Kidney (tissue), 14 donors: ENCODE results near the gene AGO1. TPM values are rescaled to one million over a fixed set of nuclear protein-coding genes. Genes with fewer than 3 reads are reported as not detected.

Experiments used
- DNase-seq, 5 donors: peaks; one replicate each; pipeline ENCODE4 v3.0.0-alpha.2; 2013 to 2020
- FAIRE-seq: peaks from 2 replicates; lab custom pipeline; 2012; peaks lifted over from hg19 to GRCh38; lab: Jason Lieb, UNC
- H3K27ac ChIP-seq, 2 donors: one replicate each; pipeline ENCODE4 v1.7.0; 2013; ENCODE audit warnings: low read depth in 2 of 2, low read length in 2 of 2, inconsistent platforms in 1 of 2
- H3K27me3 ChIP-seq: one replicate; pipeline ENCODE4 v1.7.1; 2013; ENCODE audit warnings: low read length, inconsistent platforms; ENCODE audit not compliant: control insufficient read depth, insufficient read depth
- H3K36me3 ChIP-seq, 3 donors: one replicate each; pipeline versions ENCODE4 v1.7.0 to v1.7.1; 2013; ENCODE audit warnings: low read length in 3 of 3, control low read depth in 1 of 3, inconsistent platforms in 1 of 3; ENCODE audit not compliant: insufficient read depth in 3 of 3, control insufficient read depth in 2 of 3
- H3K4me1 ChIP-seq, 3 donors: one replicate each; pipeline versions ENCODE4 v1.7.0 to v1.7.1; 2013; ENCODE audit warnings: low read length in 3 of 3, inconsistent platforms in 1 of 3, low read depth in 1 of 3; ENCODE audit not compliant: control insufficient read depth in 2 of 3, insufficient read depth in 2 of 3
- H3K4me3 ChIP-seq, 3 donors: one replicate each; pipeline versions ENCODE4 v1.7.0 to v1.8.1; 2013; ENCODE audit warnings: low read length in 3 of 3, control low read depth in 1 of 3, inconsistent platforms in 1 of 3
- H3K9ac ChIP-seq, 3 donors: one replicate each; pipeline versions ENCODE4 v1.7.0 to v1.7.1; 2013; ENCODE audit warnings: low read length in 3 of 3, control low read depth in 1 of 3, inconsistent platforms in 1 of 3
- H3K9me3 ChIP-seq, 3 donors: one replicate each; pipeline versions ENCODE4 v1.7.0 to v1.7.1; 2013; ENCODE audit warnings: low read length in 3 of 3, control low read depth in 1 of 3, inconsistent platforms in 1 of 3; ENCODE audit not compliant: control insufficient read depth in 2 of 3, insufficient read depth in 1 of 3
- intact Hi-C: fragments of 100-400 bp; cut with DNase I; formaldehyde crosslinking; loops from one replicate; pipeline ENCODE4 v1.11.1; 2022
- polyA plus RNA-seq: library from polyadenylated mRNA; stranded (reverse); fragments of 350-450 nt; fragmentation: Illumina TruSeq; extraction: RNeasy Lipid Tissue Mini Kit (QIAGEN cat#74804); gene quantifications from one replicate; pipeline ENCODE4 v1.2.3, GENCODE V29; 2014; ENCODE audit warnings: low read depth, low replicate concordance; ENCODE audit not compliant: insufficient read depth
- total RNA-seq: library from RNA; stranded (reverse); fragmentation: NEBNext Ultra II Directional; extraction: Animal tissue kit (Norgen Biotek cat#: 25700); gene quantifications from one replicate; pipeline ENCODE4 v1.2.1, GENCODE V29; 2021
- TF ChIP-seq, protein P1 (sequence below): IDR thresholded peaks from 3 replicates; pipeline ENCODE4 v1.5.1; 2012; ENCODE audit warnings: mild to moderate bottlenecking, moderate library complexity, borderline replicate concordance; ENCODE audit not compliant: insufficient read depth; ENCODE audit errors: extremely low read depth
- donor health status: control.
- donor health status: control.
- donor health status: control.
- donor health status: control.
- donor health status: control.
- donor health status: DM: yes; HTN: yes; CAD: no.
- donor health status: Normal renal cell carcinoma (clear cell type).

Gene AGO1
- total and polyA plus RNA-seq, 2 donors from 2014 or later, result 3.3 to 21.4 TPM

DNA sequence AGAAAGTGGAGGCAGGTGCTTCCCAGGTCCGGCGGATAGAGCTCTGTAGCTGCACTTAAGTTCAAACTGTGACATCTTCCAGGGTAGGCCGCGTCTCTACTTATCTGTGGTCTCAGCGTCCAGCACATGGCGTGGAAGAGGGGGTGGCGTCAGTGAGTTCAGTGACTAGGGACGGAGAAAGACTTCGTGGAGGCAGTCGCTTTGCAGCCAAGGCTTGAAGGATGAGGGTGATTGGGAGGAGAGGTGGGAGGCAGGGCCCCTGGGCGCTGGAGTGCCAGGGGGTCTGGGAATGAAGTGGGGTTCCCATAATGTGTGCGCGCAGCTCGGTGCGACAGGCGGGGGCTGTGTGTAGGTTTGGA is 444 bp upstream of the AGO1 start:
- DNase-seq, result no peak
- Histone ChIP-seq H3K27me3 (no peaks in the 10 kb centered on the region), H3K27ac (no peak overlapping the region), H3K4me3 (peak overlapping the region in 2 of 3 donors; percentile 26 to 100), H3K4me1 (peaks cover 0 to 9% (median 0%) of the 10 kb centered on the region in 3 donors), H3K36me3 (no peaks in the 10 kb centered on the region), H3K9ac (peak overlapping the region in 1 of 3 donors; percentile 53), H3K9me3 (no peaks in the 10 kb centered on the region)
- TF ChIP-seq, protein P1, sequence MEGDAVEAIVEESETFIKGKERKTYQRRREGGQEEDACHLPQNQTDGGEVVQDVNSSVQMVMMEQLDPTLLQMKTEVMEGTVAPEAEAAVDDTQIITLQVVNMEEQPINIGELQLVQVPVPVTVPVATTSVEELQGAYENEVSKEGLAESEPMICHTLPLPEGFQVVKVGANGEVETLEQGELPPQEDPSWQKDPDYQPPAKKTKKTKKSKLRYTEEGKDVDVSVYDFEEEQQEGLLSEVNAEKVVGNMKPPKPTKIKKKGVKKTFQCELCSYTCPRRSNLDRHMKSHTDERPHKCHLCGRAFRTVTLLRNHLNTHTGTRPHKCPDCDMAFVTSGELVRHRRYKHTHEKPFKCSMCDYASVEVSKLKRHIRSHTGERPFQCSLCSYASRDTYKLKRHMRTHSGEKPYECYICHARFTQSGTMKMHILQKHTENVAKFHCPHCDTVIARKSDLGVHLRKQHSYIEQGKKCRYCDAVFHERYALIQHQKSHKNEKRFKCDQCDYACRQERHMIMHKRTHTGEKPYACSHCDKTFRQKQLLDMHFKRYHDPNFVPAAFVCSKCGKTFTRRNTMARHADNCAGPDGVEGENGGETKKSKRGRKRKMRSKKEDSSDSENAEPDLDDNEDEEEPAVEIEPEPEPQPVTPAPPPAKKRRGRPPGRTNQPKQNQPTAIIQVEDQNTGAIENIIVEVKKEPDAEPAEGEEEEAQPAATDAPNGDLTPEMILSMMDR, result no peak
- intact Hi-C loops, result no loop called here
- FAIRE-seq, result no peak

DNA sequence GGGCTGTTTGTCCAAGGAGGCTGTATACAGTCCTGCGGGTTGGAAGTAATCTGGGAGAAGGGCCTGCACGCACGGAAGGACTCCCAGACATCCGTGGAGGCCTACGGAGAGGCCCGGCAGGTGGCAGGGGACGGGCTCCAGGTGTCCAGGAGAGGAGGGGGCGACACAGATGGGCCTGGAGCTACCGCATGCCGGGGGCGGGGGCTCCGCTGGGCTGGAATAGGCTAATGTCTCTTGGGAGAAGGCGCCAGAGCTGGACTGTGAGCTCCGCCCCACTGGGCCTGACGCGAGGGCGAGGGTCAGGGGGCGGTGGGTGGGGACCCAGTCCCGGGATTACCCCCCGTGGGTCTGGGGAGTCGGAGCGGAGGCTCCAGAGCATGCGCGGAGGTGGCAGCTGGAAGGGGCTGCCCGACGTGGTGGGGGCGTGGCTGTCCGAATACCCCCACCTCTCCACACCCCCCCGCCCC is 659 bp downstream of the AGO1 start:
- FAIRE-seq (no peak), DNase-seq (peak; percentile 68 to 88 (median 79))
- TF ChIP-seq, protein P1, result no peak
- H3K4me1 ChIP-seq, result peaks cover 0 to 9% (median 0%) of the 10 kb centered on the region in 3 donors
- H3K4me3 ChIP-seq, result peak overlapping the region; percentile 91 to 100 (median 93)
- H3K9me3 ChIP-seq, result no peaks in the 10 kb centered on the region
- H3K36me3 ChIP-seq, result no peaks in the 10 kb centered on the region
- intact Hi-C loops, result no loop called here
- peak overlapping the region in 1 of 2 donors; percentile 28 for H3K27ac ChIP-seq
- no peaks in the 10 kb centered on the region for H3K27me3 ChIP-seq
- H3K9ac ChIP-seq, result peak overlapping the region; percentile 69 to 94 (median 88)

DNA sequence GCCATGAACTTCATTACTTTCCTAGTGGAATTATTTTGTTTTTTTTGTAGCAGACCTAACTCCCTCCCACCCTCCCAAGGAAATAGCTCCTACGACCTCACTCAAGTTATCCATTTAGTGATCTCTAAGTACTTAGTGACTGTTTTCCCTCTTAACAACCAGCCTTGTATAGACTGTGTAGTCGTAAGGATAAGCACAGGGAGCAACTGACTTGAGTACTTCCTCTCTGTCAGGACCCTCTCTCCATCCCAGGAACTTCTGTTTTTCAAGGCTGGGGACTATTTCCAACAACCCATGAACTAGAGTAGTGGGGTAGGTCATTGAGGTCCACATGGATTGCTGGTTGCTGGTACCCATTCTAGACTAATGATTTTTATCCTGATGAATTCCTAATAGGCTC is 1.9 kb downstream of the AGO1 start:
- Histone ChIP-seq H3K4me1 (peaks cover 0 to 9% (median 0%) of the 10 kb centered on the region in 3 donors), H3K9ac (no peak overlapping the region), H3K9me3 (no peaks in the 10 kb centered on the region), H3K27me3 (no peaks in the 10 kb centered on the region), H3K27ac (no peak overlapping the region), H3K4me3 (no peak overlapping the region), H3K36me3 (no peaks in the 10 kb centered on the region)
- TF ChIP-seq, protein P1, result no peak
- no peak for FAIRE-seq
- DNase-seq, result no peak
- intact Hi-C loops, result no loop called here
